Breast epithelium (tissue), 3 donors: ENCODE measurements around the gene GNAZ.

Source experiments
- CTCF ChIP-seq, 3 donors: fragments of 450-650 bp; IDR thresholded peaks; one replicate each; pipeline ENCODE4 v1.5.1; 2016 to 2017; ENCODE audit warnings: antibody characterized with exemption in 3 of 3, mild to moderate bottlenecking in 3 of 3, moderate library complexity in 3 of 3
- POLR2A ChIP-seq: fragments of 450-650 bp; IDR thresholded peaks from one replicate; pipeline ENCODE4 v1.6.1; 2016; ENCODE audit warnings: antibody characterized with exemption, mild to moderate bottlenecking, moderate library complexity
- POLR2AphosphoS5 ChIP-seq, 3 donors: sonication (generic); formaldehyde crosslinking; IDR thresholded peaks; one replicate each; pipeline ENCODE4 v1.6.1; 2017; ENCODE audit warnings: antibody characterized with exemption in 3 of 3

GRCh38 chr22:23155143-23155542 lies 84.8 kb downstream of the GNAZ start:
- TF ChIP-seq POLR2A (no peak), CTCF (IDR thresholded peaks at IDR 0.05) (no peak), POLR2AphosphoS5 (IDR thresholded peaks at IDR 0.05) (no peak)
